ENCODE results near the gene KLF8.
A peak's percentile ranks its signal among the peaks of the same experiment; 100 is the strongest.
"Not testable (repeated sequence)": the region's sequence is repeated elsewhere in the genome, so short reads cannot be mapped to it uniquely, and the experiment has no call there.

Gene KLF8

GRCh38 chrX:56232221-56233082 lies at the start of gene KLF8:
TSS of gene KLF8 (plus strand) at chrX:56232356. CDS start at chrX:56233335, 979 bp downstream.
- peak within 1 kb of the TSS; percentile 70 for H3K4me3 ChIP-seq
- DNase-seq (ENCODE audit: low spot score): no peak
- TF ChIP-seq, protein P1, sequence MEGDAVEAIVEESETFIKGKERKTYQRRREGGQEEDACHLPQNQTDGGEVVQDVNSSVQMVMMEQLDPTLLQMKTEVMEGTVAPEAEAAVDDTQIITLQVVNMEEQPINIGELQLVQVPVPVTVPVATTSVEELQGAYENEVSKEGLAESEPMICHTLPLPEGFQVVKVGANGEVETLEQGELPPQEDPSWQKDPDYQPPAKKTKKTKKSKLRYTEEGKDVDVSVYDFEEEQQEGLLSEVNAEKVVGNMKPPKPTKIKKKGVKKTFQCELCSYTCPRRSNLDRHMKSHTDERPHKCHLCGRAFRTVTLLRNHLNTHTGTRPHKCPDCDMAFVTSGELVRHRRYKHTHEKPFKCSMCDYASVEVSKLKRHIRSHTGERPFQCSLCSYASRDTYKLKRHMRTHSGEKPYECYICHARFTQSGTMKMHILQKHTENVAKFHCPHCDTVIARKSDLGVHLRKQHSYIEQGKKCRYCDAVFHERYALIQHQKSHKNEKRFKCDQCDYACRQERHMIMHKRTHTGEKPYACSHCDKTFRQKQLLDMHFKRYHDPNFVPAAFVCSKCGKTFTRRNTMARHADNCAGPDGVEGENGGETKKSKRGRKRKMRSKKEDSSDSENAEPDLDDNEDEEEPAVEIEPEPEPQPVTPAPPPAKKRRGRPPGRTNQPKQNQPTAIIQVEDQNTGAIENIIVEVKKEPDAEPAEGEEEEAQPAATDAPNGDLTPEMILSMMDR (IDR thresholded peaks at IDR 0.05): no peak
- peak within 1 kb of the TSS; percentile 73 to 89 for H3K27ac ChIP-seq

DNA sequence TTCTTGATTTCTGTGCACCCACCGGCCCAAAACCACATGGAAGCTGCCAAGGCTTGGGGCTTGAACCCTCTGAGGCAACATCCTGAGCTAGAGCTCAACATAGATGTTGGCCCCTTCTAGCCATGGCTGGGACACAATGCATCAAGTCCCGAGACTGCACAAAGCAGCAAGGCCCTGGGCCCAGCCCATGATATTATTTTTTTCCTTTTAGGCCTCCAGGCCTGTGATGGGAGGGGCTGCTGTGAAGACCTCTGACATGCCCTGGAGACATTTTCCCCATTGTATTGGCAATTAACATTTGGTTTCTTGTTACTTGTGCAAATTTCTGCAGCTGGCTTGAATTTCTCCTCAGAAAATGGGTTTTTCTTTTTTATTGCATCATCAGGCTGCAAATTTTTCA lies 25.2 kb upstream of the KLF8 start:
- H3K4me3 ChIP-seq; H3K27ac ChIP-seq; DNase-seq (ENCODE audit: low spot score): not testable (repeated sequence)

DNA sequence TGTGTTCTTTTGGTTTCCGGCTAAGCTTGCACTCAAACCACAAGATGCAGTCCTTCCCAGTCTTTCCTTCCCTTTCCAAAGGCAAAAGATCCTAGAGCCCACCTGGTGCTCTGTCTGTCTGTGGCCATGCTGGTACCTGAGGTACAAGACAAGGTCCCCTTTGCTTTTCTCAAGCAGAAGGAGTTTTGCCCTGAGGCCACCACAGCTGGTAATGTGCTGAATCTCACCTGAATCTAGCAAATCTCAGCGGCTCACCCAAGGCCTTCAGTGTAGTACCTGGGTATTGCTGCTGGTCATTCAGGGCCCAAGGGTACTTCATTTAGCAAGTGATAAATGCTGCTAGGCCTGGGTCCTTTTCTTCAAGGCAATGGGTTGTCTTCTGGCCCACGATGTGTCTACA lies 20.5 kb upstream of the KLF8 start:
- DNase-seq (ENCODE audit: low spot score): no peak
- H3K4me3 ChIP-seq: no peak overlapping the region
- TF ChIP-seq, protein P1 (IDR thresholded peaks at IDR 0.05): no peak
- no peak overlapping the region for H3K27ac ChIP-seq

DNA sequence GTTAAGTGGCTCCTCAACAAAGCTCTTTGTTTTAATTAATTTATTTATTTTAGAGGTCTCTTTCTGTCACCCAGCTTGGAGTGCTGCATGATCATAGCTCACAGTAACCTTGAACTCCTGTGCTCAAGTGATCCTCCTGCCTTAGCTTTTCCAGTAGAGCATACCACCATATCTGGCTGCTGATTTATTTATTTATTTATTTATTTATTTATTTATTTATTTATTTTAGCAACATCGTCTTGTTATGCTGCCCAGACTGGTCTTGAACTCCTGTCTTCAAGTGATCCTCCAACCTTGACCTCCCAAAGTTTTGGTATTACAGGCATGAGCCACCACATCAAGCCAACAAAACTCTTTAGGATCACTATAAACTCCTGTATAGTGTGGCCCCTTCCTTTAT lies 15.8 kb upstream of the KLF8 start:
- Histone ChIP-seq H3K27ac (no peak overlapping the region), H3K4me3 (no peak overlapping the region)
- TF ChIP-seq, protein P1 (IDR thresholded peaks at IDR 0.05): no peak
- no peak for DNase-seq (ENCODE audit: low spot score)

- Histone ChIP-seq H3K27ac (peak overlapping the region; percentile 33 to 70), H3K4me3 (no peak overlapping the region)
- no peak for DNase-seq (ENCODE audit: low spot score)
- TF ChIP-seq, protein P1 (IDR thresholded peaks at IDR 0.05): no peak
Observed at GRCh38 chrX:56219700-56220099, 12.5 kb upstream of the KLF8 start.

DNA sequence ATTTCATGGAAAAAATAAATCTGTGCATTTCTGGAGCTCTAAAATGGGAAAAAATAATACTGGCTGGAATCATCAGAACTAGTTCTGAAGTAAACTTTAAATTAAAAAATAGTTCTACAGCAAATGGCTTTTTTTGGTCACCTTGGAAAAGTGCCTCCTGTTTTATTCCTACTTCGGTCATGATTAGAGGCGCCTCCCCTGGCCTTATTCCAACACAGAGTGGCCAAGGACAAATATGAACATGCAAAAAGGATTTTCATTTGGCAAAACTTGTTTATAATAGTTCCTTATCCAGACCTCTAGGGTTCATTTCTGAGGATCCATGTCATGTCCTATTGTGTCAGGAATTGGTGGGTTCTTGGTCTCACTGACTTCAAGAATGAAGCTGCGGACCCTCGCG lies 11.1 kb upstream of the KLF8 start:
- no peak for DNase-seq (ENCODE audit: low spot score)
- Histone ChIP-seq H3K4me3 (no peak overlapping the region), H3K27ac (no peak overlapping the region)
- TF ChIP-seq, protein P1 (IDR thresholded peaks at IDR 0.05): no peak

GRCh38 chrX:56222473-56223000 lies 9.6 kb upstream of the KLF8 start:
- TF ChIP-seq, protein P1 (IDR thresholded peaks at IDR 0.05): no peak

More at GRCh38 chrX:56222473-56223000, 9.6 kb upstream of the KLF8 start:
- H3K4me3 ChIP-seq: no peak overlapping the region
- DNase-seq (ENCODE audit: low spot score): no peak
- H3K27ac ChIP-seq: no peak overlapping the region

Measured in coronary artery (tissue), 2 donors.